DOHH2 (cell line): ENCODE results near the gene TMCO1.
"Not testable (repeated sequence)": the region's sequence is repeated elsewhere in the genome, so short reads cannot be mapped to it uniquely, and the experiment has no call there.

Experiments used
- H3F3A ChIP-seq: fragments of 200-600 bp; sonication (generic), shearing (Covaris generic); 2 replicates; pipeline ENCODE4 v1.6.0; 2016; ENCODE audit warnings: antibody characterized with exemption, mild to moderate bottlenecking; ENCODE audit not compliant: control insufficient read depth, insufficient read depth
- H3K27ac ChIP-seq: fragments of 200-600 bp; sonication (generic); 2 replicates; pipeline ENCODE4 v1.5.1; 2014; ENCODE audit warnings: low read depth, mild to moderate bottlenecking, low read length, moderate library complexity
- H3K27me3 ChIP-seq: fragments of 200-600 bp; sonication (generic); 2 replicates; pipeline ENCODE4 v1.6.1; 2014; ENCODE audit warnings: mild to moderate bottlenecking, low read length, mixed read lengths; ENCODE audit not compliant: control insufficient read depth
- H3K36me3 ChIP-seq: fragments of 200-600 bp; sonication (generic); 2 replicates; pipeline ENCODE4 v1.6.1; 2014; ENCODE audit warnings: mild to moderate bottlenecking, low read length, moderate library complexity, mixed read lengths; ENCODE audit not compliant: control insufficient read depth
- H3K4me1 ChIP-seq: fragments of 200-600 bp; sonication (generic); 2 replicates; pipeline ENCODE4 v1.6.1; 2014; ENCODE audit warnings: mild to moderate bottlenecking, low read length, mixed read lengths; ENCODE audit not compliant: control insufficient read depth
- H3K4me2 ChIP-seq: fragments of 200-600 bp; sonication (generic); 2 replicates; pipeline ENCODE4 v1.6.0; 2014; ENCODE audit warnings: mild to moderate bottlenecking, low read length, moderate library complexity
- H3K4me3 ChIP-seq: fragments of 200-600 bp; sonication (generic); 2 replicates; pipeline ENCODE4 v1.5.1; 2014; ENCODE audit warnings: mild to moderate bottlenecking, low read length, mixed read lengths
- H3K79me2 ChIP-seq: fragments of 200-600 bp; sonication (generic); 2 replicates; pipeline ENCODE4 v1.6.1; 2014; ENCODE audit warnings: mild to moderate bottlenecking, low read length, mixed read lengths; ENCODE audit not compliant: control insufficient read depth
- H3K9me2 ChIP-seq: fragments of 200-600 bp; sonication (generic); replicated peaks from 2 replicates; pipeline ENCODE4 v1.6.1; 2014; ENCODE audit warnings: mild to moderate bottlenecking, low read length, mixed read lengths; ENCODE audit not compliant: control insufficient read depth
- H3K9me3 ChIP-seq: fragments of 200-600 bp; sonication (generic); 2 replicates; pipeline ENCODE4 v1.6.1; 2014; ENCODE audit warnings: antibody characterized with exemption, low read length, mixed read lengths; ENCODE audit not compliant: control insufficient read depth, insufficient read depth
- H4K20me1 ChIP-seq: fragments of 200-600 bp; sonication (generic); 2 replicates; pipeline ENCODE4 v1.6.0; 2014; ENCODE audit warnings: low read depth, mild to moderate bottlenecking, antibody characterized with exemption, low read length, moderate library complexity; ENCODE audit not compliant: control insufficient read depth, insufficient read depth
- CTCF ChIP-seq: fragments of 200-600 bp; sonication (generic); IDR thresholded peaks from one replicate; pipeline ENCODE4 v1.5.1; 2014; ENCODE audit warnings: antibody characterized with exemption, mild to moderate bottlenecking, low read depth, low read length; ENCODE audit not compliant: poor library complexity, severe bottlenecking
- EZH2phosphoT487 ChIP-seq: fragments of 200-600 bp; sonication (generic); IDR thresholded peaks from 2 replicates; pipeline ENCODE4 v1.6.1; 2017; ENCODE audit warnings: borderline replicate concordance, mild to moderate bottlenecking, antibody characterized with exemption, low read length, moderate library complexity, mixed read lengths

Gene TMCO1

GRCh38 chr1:165747632-165748447 is 20.8 kb downstream of the TMCO1 start:
- H3K36me3 ChIP-seq, result peaks cover 14% of the 10 kb centered on the region

DNA sequence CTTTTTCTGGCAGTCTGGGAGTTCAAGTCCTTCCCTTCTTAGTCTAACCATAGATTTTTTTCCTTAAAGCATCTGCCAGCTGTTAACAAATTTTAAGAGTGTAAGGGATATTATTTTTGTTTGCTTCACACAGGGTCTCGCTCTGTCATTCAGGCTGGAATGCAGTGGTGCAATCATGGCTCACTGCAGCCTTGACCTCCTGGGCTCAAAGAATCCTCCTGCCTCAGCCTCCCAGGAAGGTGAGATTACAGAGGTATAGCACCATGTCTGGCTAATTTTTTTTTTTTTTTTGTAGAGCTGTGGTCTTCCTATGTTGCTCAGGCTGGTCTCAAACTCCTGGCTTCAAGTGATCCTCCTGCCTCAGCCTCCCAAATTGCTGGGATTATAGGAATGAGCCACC is 23.8 kb downstream of the TMCO1 start:
- not testable (repeated sequence) for H3K4me1 ChIP-seq, H3K27ac ChIP-seq, H3K27me3 ChIP-seq, H3K9me3 ChIP-seq, H3K79me2 ChIP-seq, H4K20me1 ChIP-seq, H3K4me3 ChIP-seq, H3K4me2 ChIP-seq, H3K9me2 ChIP-seq, H3F3A ChIP-seq
- H3K36me3 ChIP-seq, result peaks cover 33% of the 10 kb centered on the region

More at GRCh38 chr1:165747632-165748447, 20.8 kb downstream of the TMCO1 start:
- Histone ChIP-seq H3K9me3 (no peaks in the 10 kb centered on the region), H4K20me1 (peaks cover 1% of the 10 kb centered on the region; the same call in 1 of the 2 replicates), H3K4me3 (no peak overlapping the region), H3K79me2 (no peaks in the 10 kb centered on the region), H3K4me2 (no peak overlapping the region), H3K4me1 (no peaks in the 10 kb centered on the region), H3K9me2 (no peaks in the 10 kb centered on the region), H3K27me3 (no peaks in the 10 kb centered on the region), H3F3A (no peaks in the 10 kb centered on the region), H3K27ac (no peak overlapping the region)
- TF ChIP-seq CTCF, result no peak
- no peak for TF ChIP-seq EZH2phosphoT487

DNA sequence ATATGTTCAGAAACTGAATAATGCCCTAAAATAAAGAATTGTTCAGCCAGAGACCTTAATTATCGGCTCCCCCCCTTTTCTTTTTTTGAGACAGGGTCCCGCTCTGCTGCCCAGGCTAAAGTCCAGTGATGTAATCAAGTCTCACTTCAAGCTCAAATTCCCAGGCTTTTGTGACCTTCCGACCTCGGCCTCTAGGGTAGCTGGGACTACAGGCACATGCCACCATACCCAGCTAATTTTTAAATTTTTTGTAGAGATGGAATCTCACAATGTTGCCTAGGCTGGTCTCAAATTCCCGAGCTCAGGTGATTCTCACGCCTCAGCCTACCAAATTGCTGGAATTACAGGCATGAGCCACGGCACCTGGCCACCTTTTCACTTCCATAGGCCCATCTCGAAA is 26.5 kb downstream of the TMCO1 start:
- Histone ChIP-seq H4K20me1 (peaks cover 13% of the 10 kb centered on the region; the same call in 1 of the 2 replicates), H3K36me3 (peaks cover 41% of the 10 kb centered on the region), H3K27ac (no peak overlapping the region), H3K9me3 (no peaks in the 10 kb centered on the region), H3K4me2 (no peak overlapping the region), H3K9me2 (no peaks in the 10 kb centered on the region), H3F3A (0 out of 2 replicates have a peak, but pooled peaks cover 2% of the 10 kb centered on the region), H3K27me3 (no peaks in the 10 kb centered on the region), H3K79me2 (peaks cover 6% of the 10 kb centered on the region), H3K4me1 (peaks cover 21% of the 10 kb centered on the region), H3K4me3 (no peak overlapping the region)
- TF ChIP-seq EZH2phosphoT487, result no peak
- TF ChIP-seq CTCF, result no peak

DNA sequence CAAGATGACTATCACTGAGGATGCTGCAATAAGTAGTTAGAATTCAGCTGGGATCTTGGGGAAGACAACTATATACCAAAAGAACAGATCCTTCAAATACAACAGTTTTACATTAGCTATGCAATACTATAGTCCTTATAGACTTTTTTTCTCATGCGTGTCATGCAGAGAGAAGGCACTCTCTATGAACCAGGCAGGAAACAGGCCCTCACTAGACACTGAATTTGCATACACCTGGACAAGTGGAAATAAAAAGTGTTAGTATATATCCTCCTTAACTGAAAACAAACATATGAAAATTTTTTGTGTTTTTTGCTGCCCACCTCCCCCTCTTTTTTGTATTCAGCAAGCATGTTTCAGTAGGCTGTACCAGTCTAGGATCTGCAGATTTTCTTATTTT is 29.9 kb downstream of the TMCO1 start:
- peaks cover 10% of the 10 kb centered on the region for H3K79me2 ChIP-seq
- H3K9me2 ChIP-seq, result no peaks in the 10 kb centered on the region
- no peak for TF ChIP-seq CTCF
- no peak for TF ChIP-seq EZH2phosphoT487
- H3K27me3 ChIP-seq, result no peaks in the 10 kb centered on the region
- peaks cover 23% of the 10 kb centered on the region for H3K4me1 ChIP-seq
- H3K27ac ChIP-seq, result no peak overlapping the region; the same call in 1 of the 2 replicates
- peaks cover 56% of the 10 kb centered on the region for H3K36me3 ChIP-seq
- H3K9me3 ChIP-seq, result no peaks in the 10 kb centered on the region
- peak overlapping the region; percentile 38 for H3K4me3 ChIP-seq
- H3F3A ChIP-seq, result 0 out of 2 replicates have a peak, but pooled peaks cover 2% of the 10 kb centered on the region
- peaks cover 13% of the 10 kb centered on the region; the same call in 1 of the 2 replicates for H4K20me1 ChIP-seq
- H3K4me2 ChIP-seq, result peak overlapping the region; percentile 62
